Ascending aorta (tissue), 2 donors: ENCODE data around the gene CCSER1. TPM values are rescaled to one million over a fixed set of nuclear protein-coding genes. Genes with fewer than 3 reads are reported as not detected.

Experiments
- DNase-seq, 2 donors: peaks; one replicate each; pipeline ENCODE4 v3.0.0-alpha.2; 2019; ENCODE audit warnings: low spot score in 2 of 2
- H3K27ac ChIP-seq, 2 donors: fragments of 200-600 bp; sonication (generic); one replicate each; pipeline ENCODE4 v1.5.1; 2016 to 2017; ENCODE audit warnings: mild to moderate bottlenecking in 1 of 2
- H3K27me3 ChIP-seq: fragments of 200-600 bp; sonication (generic); one replicate; pipeline ENCODE4 v1.5.1; 2017
- H3K36me3 ChIP-seq, 2 donors: fragments of 200-600 bp; sonication (generic); one replicate each; pipeline ENCODE4 v1.5.1; 2016
- H3K4me1 ChIP-seq, 2 donors: fragments of 200-600 bp; sonication (generic); one replicate each; pipeline ENCODE4 v1.5.1; 2016 to 2017; ENCODE audit warnings: mild to moderate bottlenecking in 1 of 2
- H3K4me3 ChIP-seq, 2 donors: fragments of 200-600 bp; sonication (generic); one replicate each; pipeline ENCODE4 v1.5.1; 2016 to 2017; ENCODE audit warnings: mild to moderate bottlenecking in 1 of 2
- H3K9me3 ChIP-seq, 2 donors: fragments of 200-600 bp; sonication (generic); one replicate each; pipeline ENCODE4 v1.5.1; 2016
- intact Hi-C: fragments of 100-400 bp; cut with DNase I; formaldehyde crosslinking; loops from one replicate; pipeline ENCODE4 v1.15.1; 2023
- total RNA-seq: library from RNA; depleted of rRNA; stranded (reverse); fragments of >200 nt; gene quantifications from one replicate; pipeline ENCODE4 v1.1.0, GENCODE V29; 2016
- TF ChIP-seq, protein P1 (sequence below), 3 experiments: fragments of 200-600 bp in 2 of 3; fragments of 450-650 bp in 1 of 3; sonication (generic) in 2 of 3; IDR thresholded peaks; one replicate each; pipeline ENCODE4 v1.5.1; 2016 to 2019; ENCODE audit warnings: antibody characterized with exemption in 3 of 3, mild to moderate bottlenecking in 1 of 3, moderate library complexity in 1 of 3

Gene CCSER1
- total RNA-seq, 1 donor from 2014 or later: 8.9 TPM

DNA sequence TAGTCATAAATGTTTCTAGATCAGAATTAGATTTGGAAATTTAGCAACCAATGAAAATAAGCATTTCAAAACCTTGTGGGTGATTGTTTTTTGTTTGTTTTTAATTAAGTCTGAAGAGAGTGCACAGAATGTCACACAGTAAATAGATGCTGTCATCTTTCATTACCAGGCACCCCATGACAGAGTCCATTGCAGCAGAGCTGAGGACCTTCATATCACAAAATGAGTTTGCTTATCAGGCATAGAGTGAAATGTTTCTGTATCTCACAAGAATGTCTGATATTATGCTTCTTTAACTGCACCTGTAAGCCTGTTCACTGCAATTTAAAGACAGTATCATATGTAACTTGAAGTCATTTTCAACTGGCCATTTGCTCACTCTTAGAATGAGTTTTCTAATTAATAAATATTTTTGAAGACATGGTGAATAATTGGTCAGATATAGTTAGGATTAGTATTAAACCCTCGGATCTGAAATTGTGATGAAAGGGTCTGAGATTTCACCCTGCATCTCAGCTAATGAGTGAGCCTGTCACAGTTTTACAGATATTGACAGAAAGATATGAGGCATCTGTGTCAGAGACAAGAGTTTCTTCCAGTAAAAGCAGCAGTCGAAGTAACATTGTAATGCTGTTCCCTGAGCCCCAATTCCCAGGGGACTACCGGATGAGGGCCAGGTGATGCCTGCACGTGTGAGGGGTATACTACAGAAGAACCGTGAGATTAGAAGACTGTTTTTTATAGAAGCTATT, 416.4 kb downstream of the CCSER1 start:
- Histone ChIP-seq H3K36me3 (no peaks in the 10 kb centered on the region), H3K4me3 (no peak overlapping the region)

DNA sequence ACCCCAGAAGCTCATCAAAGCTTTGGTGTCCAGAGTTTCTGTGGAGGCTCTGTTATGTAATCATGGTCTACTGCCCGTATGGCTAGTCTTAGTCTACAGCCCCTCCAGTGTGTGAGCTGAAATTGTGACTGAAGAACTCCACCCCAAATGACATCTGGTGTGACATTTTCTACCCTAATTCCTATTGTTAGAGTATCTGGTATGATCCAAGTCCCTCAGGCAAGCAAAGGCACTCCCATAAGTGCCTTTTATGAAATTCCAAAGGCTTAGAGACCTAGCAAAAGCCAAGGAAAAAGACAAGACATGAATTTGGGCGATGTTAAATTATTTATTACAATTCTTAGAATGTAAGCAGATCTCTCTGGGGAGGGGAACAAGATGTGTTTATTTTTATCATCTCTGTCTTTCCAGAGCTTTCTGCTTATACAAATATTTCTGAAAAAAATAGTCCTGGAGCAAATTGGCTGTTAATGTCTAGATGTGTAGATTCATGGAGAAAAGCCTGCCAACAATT, 417.4 kb downstream of the CCSER1 start:
- H3K27me3 ChIP-seq: no peaks in the 10 kb centered on the region
- H3K9me3 ChIP-seq: no peaks in the 10 kb centered on the region
- no peak overlapping the region for H3K27ac ChIP-seq
- intact Hi-C loops: no loop called here
- DNase-seq: no peak
- H3K4me3 ChIP-seq: no peak overlapping the region
- TF ChIP-seq, protein P1, sequence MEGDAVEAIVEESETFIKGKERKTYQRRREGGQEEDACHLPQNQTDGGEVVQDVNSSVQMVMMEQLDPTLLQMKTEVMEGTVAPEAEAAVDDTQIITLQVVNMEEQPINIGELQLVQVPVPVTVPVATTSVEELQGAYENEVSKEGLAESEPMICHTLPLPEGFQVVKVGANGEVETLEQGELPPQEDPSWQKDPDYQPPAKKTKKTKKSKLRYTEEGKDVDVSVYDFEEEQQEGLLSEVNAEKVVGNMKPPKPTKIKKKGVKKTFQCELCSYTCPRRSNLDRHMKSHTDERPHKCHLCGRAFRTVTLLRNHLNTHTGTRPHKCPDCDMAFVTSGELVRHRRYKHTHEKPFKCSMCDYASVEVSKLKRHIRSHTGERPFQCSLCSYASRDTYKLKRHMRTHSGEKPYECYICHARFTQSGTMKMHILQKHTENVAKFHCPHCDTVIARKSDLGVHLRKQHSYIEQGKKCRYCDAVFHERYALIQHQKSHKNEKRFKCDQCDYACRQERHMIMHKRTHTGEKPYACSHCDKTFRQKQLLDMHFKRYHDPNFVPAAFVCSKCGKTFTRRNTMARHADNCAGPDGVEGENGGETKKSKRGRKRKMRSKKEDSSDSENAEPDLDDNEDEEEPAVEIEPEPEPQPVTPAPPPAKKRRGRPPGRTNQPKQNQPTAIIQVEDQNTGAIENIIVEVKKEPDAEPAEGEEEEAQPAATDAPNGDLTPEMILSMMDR (IDR thresholded peaks at IDR 0.05): no peak
- H3K36me3 ChIP-seq: no peaks in the 10 kb centered on the region
- H3K4me1 ChIP-seq: no peaks in the 10 kb centered on the region

More for the DNA sequence above, 416.4 kb downstream of the CCSER1 start:
- Histone ChIP-seq H3K4me1 (no peaks in the 10 kb centered on the region), H3K27ac (no peak overlapping the region), H3K27me3 (no peaks in the 10 kb centered on the region), H3K9me3 (no peaks in the 10 kb centered on the region)
- intact Hi-C loops: no loop called here
- no peak for DNase-seq
- TF ChIP-seq, protein P1 (IDR thresholded peaks at IDR 0.05): no peak

DNA sequence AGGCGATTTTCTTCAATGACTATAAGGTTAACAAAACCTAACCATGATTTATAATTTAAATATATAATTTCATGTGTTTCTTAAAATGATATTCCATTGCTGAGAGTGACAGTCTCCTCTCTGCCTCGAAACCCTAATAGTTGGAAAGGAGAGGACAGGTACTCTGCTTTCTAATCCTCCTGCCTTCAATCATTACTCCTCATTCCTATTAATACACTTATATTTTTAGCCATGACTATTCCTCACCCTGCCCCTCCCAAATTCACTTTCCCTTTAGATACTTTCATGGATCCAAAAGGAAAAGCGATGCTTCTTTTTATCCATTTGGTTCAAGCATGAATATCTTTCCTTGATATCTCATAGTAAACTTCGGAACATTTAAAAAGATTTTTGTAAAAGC, 418.2 kb downstream of the CCSER1 start:
- H3K9me3 ChIP-seq: no peaks in the 10 kb centered on the region
- no peak for DNase-seq
- no peaks in the 10 kb centered on the region for H3K27me3 ChIP-seq
- intact Hi-C loops: no loop called here
- H3K27ac ChIP-seq: no peak overlapping the region
- no peak overlapping the region for H3K4me3 ChIP-seq
- no peaks in the 10 kb centered on the region for H3K4me1 ChIP-seq
- TF ChIP-seq, protein P1 (IDR thresholded peaks at IDR 0.05): no peak
- H3K36me3 ChIP-seq: no peaks in the 10 kb centered on the region

DNA sequence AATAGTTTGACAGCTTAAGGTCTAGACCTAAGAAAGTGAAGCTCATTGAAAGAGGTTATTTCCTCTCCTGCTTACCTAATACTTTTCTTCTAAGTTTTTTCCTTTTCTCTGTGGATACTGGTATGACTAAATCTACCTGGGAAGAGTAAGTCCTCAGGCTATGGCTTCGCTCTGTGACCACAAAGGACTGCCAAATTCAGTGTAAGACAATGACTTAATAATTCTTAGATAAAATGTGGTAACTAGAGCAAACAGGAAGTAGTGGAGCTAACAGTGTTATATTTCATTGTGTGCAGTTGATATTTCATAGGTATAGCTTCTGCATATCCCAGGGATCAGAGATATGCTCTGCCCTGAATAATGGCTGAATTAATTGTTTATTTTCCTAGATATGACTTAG, 418.9 kb downstream of the CCSER1 start:
- no peak for DNase-seq
- no peaks in the 10 kb centered on the region for H3K27me3 ChIP-seq
- H3K9me3 ChIP-seq: no peaks in the 10 kb centered on the region
- intact Hi-C loops: no loop called here
- H3K4me3 ChIP-seq: no peak overlapping the region
- TF ChIP-seq, protein P1 (IDR thresholded peaks at IDR 0.05): no peak
- no peaks in the 10 kb centered on the region for H3K4me1 ChIP-seq
- no peaks in the 10 kb centered on the region for H3K36me3 ChIP-seq
- H3K27ac ChIP-seq: no peak overlapping the region

DNA sequence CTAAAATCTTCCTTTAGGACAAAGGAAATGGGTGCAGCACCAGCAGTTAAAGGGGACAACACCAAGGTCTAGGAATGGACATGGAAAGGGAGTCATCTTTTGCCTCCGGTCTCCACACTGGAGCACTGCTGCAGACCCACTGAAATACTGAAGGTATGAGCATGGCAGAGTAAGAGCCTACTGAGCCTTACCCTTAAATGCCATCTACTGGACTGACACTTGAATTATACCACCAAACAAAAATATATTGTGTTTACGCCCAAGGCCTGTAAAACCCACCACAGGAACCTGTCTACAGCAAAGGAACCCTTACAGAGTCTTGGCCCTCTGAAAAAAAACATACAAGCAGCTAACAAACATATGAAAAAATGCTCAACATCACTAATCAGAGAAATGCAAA, 443.4 kb downstream of the CCSER1 start:
- Histone ChIP-seq H3K9me3 (no peaks in the 10 kb centered on the region), H3K27ac (no peak overlapping the region), H3K4me3 (no peak overlapping the region), H3K4me1 (no peaks in the 10 kb centered on the region), H3K27me3 (no peaks in the 10 kb centered on the region), H3K36me3 (no peaks in the 10 kb centered on the region)
- intact Hi-C loops: no loop called here
- TF ChIP-seq, protein P1 (IDR thresholded peaks at IDR 0.05): no peak
- DNase-seq: no peak
